Kidney (tissue), 14 donors: ENCODE data around the gene ZNF225. TPM values are rescaled to one million over a fixed set of nuclear protein-coding genes. Genes with fewer than 3 reads are reported as not detected.

Experiments
- DNase-seq, 5 donors: peaks; one replicate each; pipeline ENCODE4 v3.0.0-alpha.2; 2013 to 2020
- FAIRE-seq: peaks from 2 replicates; lab custom pipeline; 2012; peaks lifted over from hg19 to GRCh38; lab: Jason Lieb, UNC
- H3K27ac ChIP-seq, 2 donors: one replicate each; pipeline ENCODE4 v1.7.0; 2013; ENCODE audit warnings: low read depth in 2 of 2, low read length in 2 of 2, inconsistent platforms in 1 of 2
- H3K27me3 ChIP-seq: one replicate; pipeline ENCODE4 v1.7.1; 2013; ENCODE audit warnings: low read length, inconsistent platforms; ENCODE audit not compliant: control insufficient read depth, insufficient read depth
- H3K36me3 ChIP-seq, 3 donors: one replicate each; pipeline versions ENCODE4 v1.7.0 to v1.7.1; 2013; ENCODE audit warnings: low read length in 3 of 3, control low read depth in 1 of 3, inconsistent platforms in 1 of 3; ENCODE audit not compliant: insufficient read depth in 3 of 3, control insufficient read depth in 2 of 3
- H3K4me1 ChIP-seq, 3 donors: one replicate each; pipeline versions ENCODE4 v1.7.0 to v1.7.1; 2013; ENCODE audit warnings: low read length in 3 of 3, inconsistent platforms in 1 of 3, low read depth in 1 of 3; ENCODE audit not compliant: control insufficient read depth in 2 of 3, insufficient read depth in 2 of 3
- H3K4me3 ChIP-seq, 3 donors: one replicate each; pipeline versions ENCODE4 v1.7.0 to v1.8.1; 2013; ENCODE audit warnings: low read length in 3 of 3, control low read depth in 1 of 3, inconsistent platforms in 1 of 3
- H3K9ac ChIP-seq, 3 donors: one replicate each; pipeline versions ENCODE4 v1.7.0 to v1.7.1; 2013; ENCODE audit warnings: low read length in 3 of 3, control low read depth in 1 of 3, inconsistent platforms in 1 of 3
- H3K9me3 ChIP-seq, 3 donors: one replicate each; pipeline versions ENCODE4 v1.7.0 to v1.7.1; 2013; ENCODE audit warnings: low read length in 3 of 3, control low read depth in 1 of 3, inconsistent platforms in 1 of 3; ENCODE audit not compliant: control insufficient read depth in 2 of 3, insufficient read depth in 1 of 3
- CTCF ChIP-seq: IDR thresholded peaks from 3 replicates; pipeline ENCODE4 v1.5.1; 2012; ENCODE audit warnings: mild to moderate bottlenecking, moderate library complexity, borderline replicate concordance; ENCODE audit not compliant: insufficient read depth; ENCODE audit errors: extremely low read depth
- intact Hi-C: fragments of 100-400 bp; cut with DNase I; formaldehyde crosslinking; loops from one replicate; pipeline ENCODE4 v1.11.1; 2022
- polyA plus RNA-seq: library from polyadenylated mRNA; stranded (reverse); fragments of 350-450 nt; fragmentation: Illumina TruSeq; extraction: RNeasy Lipid Tissue Mini Kit (QIAGEN cat#74804); gene quantifications from one replicate; pipeline ENCODE4 v1.2.3, GENCODE V29; 2014; ENCODE audit warnings: low read depth, low replicate concordance; ENCODE audit not compliant: insufficient read depth
- total RNA-seq: library from RNA; stranded (reverse); fragmentation: NEBNext Ultra II Directional; extraction: Animal tissue kit (Norgen Biotek cat#: 25700); gene quantifications from one replicate; pipeline ENCODE4 v1.2.1, GENCODE V29; 2021
- donor health status: control.
- donor health status: control.
- donor health status: control.
- donor health status: control.
- donor health status: control.
- donor health status: DM: yes; HTN: yes; CAD: no.
- donor health status: Normal renal cell carcinoma (clear cell type).

Gene ZNF225
- total and polyA plus RNA-seq, 2 donors from 2014 or later: 2.3 to 6.7 TPM

- peaks cover 0 to 14% (median 2%) of the 10 kb centered on the region in 3 donors for H3K36me3 ChIP-seq
- H3K4me1 ChIP-seq: peaks cover 0 to 6% (median 4%) of the 10 kb centered on the region in 3 donors
- no peaks in the 10 kb centered on the region for H3K27me3 ChIP-seq
- no peak overlapping the region for H3K27ac ChIP-seq
- FAIRE-seq (no peak), DNase-seq (peak in 2 of 5 donors; percentile 15 to 28)
- H3K4me3 ChIP-seq: peak overlapping the region; percentile 80 to 99 (median 93)
- no peaks in the 10 kb centered on the region for H3K9me3 ChIP-seq
- no peak for TF ChIP-seq CTCF
- H3K9ac ChIP-seq: peak overlapping the region; percentile 71 to 99 (median 77)
- intact Hi-C loops: no loop called here
Measured at GRCh38 chr19:44142059-44142433, 28.8 kb downstream of the ZNF225 start.

- peaks cover 9 to 64% (median 32%) of the 10 kb centered on the region in 3 donors for H3K36me3 ChIP-seq
- FAIRE-seq: no peak
- no peak for TF ChIP-seq CTCF
Measured at GRCh38 chr19:44149776-44150175, 36.6 kb downstream of the ZNF225 start.

GRCh38 chr19:44151491-44151890 lies 38.3 kb downstream of the ZNF225 start:
- H3K27ac ChIP-seq: no peak overlapping the region
- no peaks in the 10 kb centered on the region for H3K27me3 ChIP-seq
- no peak overlapping the region for H3K4me3 ChIP-seq
- H3K4me1 ChIP-seq: no peaks in the 10 kb centered on the region
- no peak for DNase-seq
- peaks cover 3 to 26% (median 10%) of the 10 kb centered on the region in 3 donors for H3K9me3 ChIP-seq
- peaks cover 15 to 62% (median 38%) of the 10 kb centered on the region in 3 donors for H3K36me3 ChIP-seq
- FAIRE-seq: no peak
- no peak for TF ChIP-seq CTCF
- H3K9ac ChIP-seq: no peak overlapping the region
- intact Hi-C loops: no loop called here

More at GRCh38 chr19:44149776-44150175, 36.6 kb downstream of the ZNF225 start:
- H3K27me3 ChIP-seq: no peaks in the 10 kb centered on the region
- no peak for DNase-seq
- no peak overlapping the region for H3K27ac ChIP-seq
- no peak overlapping the region for H3K4me3 ChIP-seq
- intact Hi-C loops: no loop called here
- no peaks in the 10 kb centered on the region for H3K4me1 ChIP-seq
- H3K9me3 ChIP-seq: peaks cover 0 to 18% (median 2%) of the 10 kb centered on the region in 3 donors
- no peak overlapping the region for H3K9ac ChIP-seq

GRCh38 chr19:44156475-44156874 lies 43.3 kb downstream of the ZNF225 start:
- peaks cover 15 to 55% (median 29%) of the 10 kb centered on the region in 3 donors for H3K9me3 ChIP-seq
- H3K9ac ChIP-seq: no peak overlapping the region
- no peak for TF ChIP-seq CTCF
- H3K4me3 ChIP-seq: peak overlapping the region in 1 of 3 donors; percentile 5
- intact Hi-C loops: no loop called here
- peaks cover 26 to 42% (median 31%) of the 10 kb centered on the region in 3 donors for H3K36me3 ChIP-seq
- no peak overlapping the region for H3K27ac ChIP-seq
- no peaks in the 10 kb centered on the region for H3K4me1 ChIP-seq
- DNase-seq (no peak), FAIRE-seq (no peak)
- H3K27me3 ChIP-seq: no peaks in the 10 kb centered on the region
